Measurements from ENCODE around the gene AMT.
A peak's percentile ranks its signal among the peaks of the same experiment; 100 is the strongest.
"Not testable (repeated sequence)": the region's sequence is repeated elsewhere in the genome, so short reads cannot be mapped to it uniquely, and the experiment has no call there.

AMT gene

GRCh38 chr3:49421890-49422378 is 339 bp downstream of the AMT start:
- FAIRE-seq = no peak

GRCh38 chr3:49417516-49418120 is 4.7 kb downstream of the AMT start:
- FAIRE-seq = no peak

- FAIRE-seq = no peak
These were observed 5.4 kb downstream of the AMT start for GRCh38 chr3:49416867-49417266.

- no peak for FAIRE-seq
These were observed 6.2 kb downstream of the AMT start for GRCh38 chr3:49415931-49416601.

GRCh38 chr3:49414753-49415152 is 7.5 kb downstream of the AMT start:
- no peak for FAIRE-seq

- FAIRE-seq = no peak
These were observed 8.9 kb downstream of the AMT start for GRCh38 chr3:49413338-49413734.

- FAIRE-seq = no peak
These were observed 9.5 kb downstream of the AMT start for GRCh38 chr3:49412632-49413337.

- peak; percentile 98 for FAIRE-seq
These were observed 10.2 kb downstream of the AMT start, which contains the start of the genes RHOA and TCTA for GRCh38 chr3:49411968-49412631. Gene RHOA, minus strand, starts transcription at chr3:49411976. Its CDS starts 36,387 bp downstream, at chr3:49375589. Gene TCTA, plus strand, starts transcription at chr3:49412423. Its CDS starts 4 bp downstream, at chr3:49412427.

- no peak for FAIRE-seq
These were observed 10.7 kb downstream of the AMT start for GRCh38 chr3:49411535-49411967.

GRCh38 chr3:49410846-49411534 is 11.3 kb downstream of the AMT start:
- FAIRE-seq = no peak

- no peak for FAIRE-seq
These were observed 12.0 kb downstream of the AMT start for GRCh38 chr3:49410066-49410845.

GRCh38 chr3:49406571-49407565 is 15.4 kb downstream of the AMT start:
- FAIRE-seq = no peak

GRCh38 chr3:49405570-49405969 is 16.7 kb downstream of the AMT start:
- FAIRE-seq = not testable (repeated sequence)

GRCh38 chr3:49403891-49404290 is 18.4 kb downstream of the AMT start:
- no peak for FAIRE-seq

GRCh38 chr3:49401766-49402165 is 20.5 kb downstream of the AMT start:
- FAIRE-seq = no peak

- FAIRE-seq = no peak
These were observed 22.8 kb downstream of the AMT start for GRCh38 chr3:49399461-49399860.

GRCh38 chr3:49397470-49397869 is 24.8 kb downstream of the AMT start:
- FAIRE-seq = no peak

GRCh38 chr3:49391310-49391709 is 31.0 kb downstream of the AMT start:
- not testable (repeated sequence) for FAIRE-seq

- FAIRE-seq = no peak
These were observed 33.0 kb downstream of the AMT start for GRCh38 chr3:49389297-49389696.

GRCh38 chr3:49388289-49388820 is 33.9 kb downstream of the AMT start:
- no peak for FAIRE-seq

All from A204.1 (cell line).